Medulla oblongata (tissue), 1 donor: Measurements from ENCODE around the gene TENT5A.
"Not testable (repeated sequence)": the region's sequence is repeated elsewhere in the genome, so short reads cannot be mapped to it uniquely, and the experiment has no call there.

ENCODE experiments used
- DNase-seq: peaks from one replicate; pipeline ENCODE4 v3.0.0-alpha.2; 2015; ENCODE audit errors: extremely low spot score

The TENT5A gene

GRCh38 chr6:81752084-81752920, at the start of gene TENT5A:
TENT5A (minus strand) TSS chr6:81752681; CDS start chr6:81752141, 540 bp downstream.
- DNase-seq = peak; percentile 90

DNA sequence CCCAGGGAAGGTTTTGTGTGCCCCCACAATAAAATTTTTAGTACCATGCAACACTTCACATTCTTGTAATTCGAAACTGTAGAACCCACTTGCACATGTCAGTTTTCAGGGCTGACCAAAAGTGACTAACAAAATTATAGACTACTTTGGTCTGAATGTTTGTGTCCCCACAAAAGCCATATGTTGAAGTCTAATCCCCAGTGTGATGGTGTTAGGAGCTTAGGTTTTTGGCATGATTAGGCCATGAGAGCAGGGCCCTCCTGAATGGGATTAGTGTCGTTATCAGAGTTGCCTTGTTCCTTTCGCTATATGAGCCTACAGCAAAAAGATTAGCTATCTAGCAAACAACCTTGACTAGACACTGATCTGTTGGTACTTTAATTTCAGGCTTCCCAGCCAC, 49.0 kb upstream of the TENT5A start:
- DNase-seq = no peak

- no peak for DNase-seq
Measured at GRCh38 chr6:81800666-81801065, 48.2 kb upstream of the TENT5A start.

DNA sequence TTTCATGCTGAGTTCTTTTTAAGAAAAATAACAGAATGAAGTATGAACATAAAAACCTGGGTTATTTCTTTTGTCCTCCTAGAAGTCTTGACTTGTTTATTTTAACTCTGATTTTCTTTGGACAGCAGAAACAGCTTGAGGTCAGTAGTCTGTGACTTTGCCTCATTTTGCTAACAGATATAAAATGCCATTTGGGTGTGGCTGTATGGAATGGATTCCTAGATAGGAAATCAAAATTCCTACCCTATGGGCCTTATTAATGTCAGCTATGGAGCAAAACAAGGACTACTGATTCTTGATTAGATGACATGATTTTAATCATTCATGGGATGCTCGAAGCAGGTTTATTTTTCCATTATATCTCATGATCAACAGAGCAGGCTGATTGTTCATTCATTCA, 46.8 kb upstream of the TENT5A start:
- no peak for DNase-seq

DNA sequence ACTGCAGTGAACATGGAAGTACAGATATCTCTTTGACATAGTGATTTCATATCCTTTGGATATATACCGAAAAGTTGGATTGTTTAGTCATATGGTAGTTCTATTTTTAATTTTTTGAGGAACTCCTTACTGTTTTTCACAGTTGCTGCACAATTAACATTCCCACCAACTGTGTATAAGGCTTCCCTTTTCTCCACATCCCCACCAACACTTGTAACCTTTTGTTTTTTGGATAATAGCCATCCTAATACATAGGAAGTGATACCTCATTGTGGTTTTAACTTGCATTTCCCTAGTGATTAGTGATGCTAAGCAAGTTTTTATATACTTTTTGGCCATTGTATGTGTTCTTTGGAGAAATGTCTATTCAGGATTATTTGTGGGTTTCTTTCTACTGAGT, 45.1 kb upstream of the TENT5A start:
- no peak for DNase-seq

DNA sequence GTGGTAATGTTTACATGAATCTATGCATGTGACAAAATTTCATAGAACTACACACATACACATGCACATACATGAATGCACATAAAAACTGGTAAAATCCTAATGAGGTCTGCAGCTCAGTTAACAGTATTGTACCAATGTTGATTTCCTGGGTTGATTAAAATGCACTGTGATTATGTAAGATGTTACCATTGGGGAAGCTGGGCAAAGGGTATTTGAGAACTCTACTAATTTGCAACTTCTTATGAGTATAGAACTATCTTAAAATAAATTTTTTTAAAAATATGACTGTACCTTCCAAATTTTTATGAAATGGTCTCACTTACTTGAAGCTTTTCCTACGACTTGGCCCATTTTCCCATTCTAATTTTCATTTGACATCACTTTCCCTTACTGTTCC, 43.4 kb upstream of the TENT5A start:
- DNase-seq = no peak

DNA sequence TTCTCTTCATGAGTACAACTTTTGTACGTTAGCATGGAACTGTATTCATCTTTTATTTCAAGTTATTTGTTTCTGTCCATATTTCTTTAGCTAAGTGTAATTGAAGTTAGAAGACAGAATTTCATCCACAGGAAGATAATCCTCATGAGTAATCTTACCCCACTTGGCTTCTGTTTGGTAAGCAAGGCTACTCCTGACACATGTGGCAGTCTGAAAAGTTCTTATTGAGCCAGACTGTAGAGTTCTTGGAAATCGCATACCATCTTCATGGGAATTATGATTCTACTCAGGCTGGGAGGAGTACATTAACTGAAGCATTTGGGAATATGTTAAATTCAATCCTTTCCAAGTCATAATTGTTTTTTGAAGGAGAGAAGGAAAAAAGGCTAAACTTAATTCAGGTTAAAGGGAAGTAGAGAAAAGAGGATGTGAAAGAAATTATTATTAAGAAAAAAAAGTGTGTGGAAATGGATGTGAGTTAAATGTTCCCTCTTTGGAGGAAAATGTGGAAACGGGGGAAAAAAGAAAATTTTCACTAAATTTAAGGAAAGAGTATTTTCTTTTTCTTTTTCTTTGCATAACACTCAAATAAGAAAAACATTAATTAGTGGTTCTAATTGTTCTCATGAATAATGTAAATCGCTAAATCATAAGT, 41.5 kb upstream of the TENT5A start:
- no peak for DNase-seq

DNA sequence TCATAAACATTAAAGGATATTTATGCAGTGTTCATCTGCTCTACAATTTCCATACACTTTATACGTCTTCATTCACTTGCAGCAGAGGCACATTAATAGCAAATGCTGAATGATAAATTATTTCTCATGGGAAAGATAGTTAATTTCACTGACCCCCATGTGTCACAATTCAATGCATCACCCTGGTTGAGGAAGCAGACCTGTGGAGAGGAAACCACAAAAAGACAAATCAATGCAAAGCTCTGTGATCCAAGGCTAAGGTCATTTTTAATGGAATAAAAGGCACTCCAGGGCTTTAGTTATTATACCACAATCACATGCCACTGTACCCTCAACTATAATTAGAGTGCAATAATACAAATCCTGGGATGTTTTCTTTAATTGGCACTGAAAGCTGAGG, 40.3 kb upstream of the TENT5A start:
- DNase-seq = no peak

GRCh38 chr6:81791756-81792155, 39.3 kb upstream of the TENT5A start:
- no peak for DNase-seq

- no peak for DNase-seq
Measured at GRCh38 chr6:81790034-81790433, 37.6 kb upstream of the TENT5A start.

DNA sequence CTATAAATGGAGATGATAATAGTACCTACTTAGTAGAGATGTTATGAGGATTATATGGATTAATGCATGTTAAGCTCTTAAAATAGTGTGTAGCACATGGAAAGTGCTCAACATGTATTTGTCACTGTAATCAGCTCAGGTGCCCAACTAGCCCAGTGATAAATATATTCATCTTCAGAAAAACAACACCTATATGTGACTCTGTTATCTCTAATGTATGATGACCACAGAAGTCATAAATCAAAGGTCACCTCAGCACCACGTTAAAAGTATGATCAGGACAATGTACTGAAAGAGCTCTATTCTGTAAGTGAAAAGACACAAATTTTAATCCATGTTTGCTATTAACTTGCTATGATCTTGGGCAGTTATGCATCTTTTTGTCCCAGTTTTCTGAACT, 36.8 kb upstream of the TENT5A start:
- DNase-seq = no peak

- no peak for DNase-seq
Measured at GRCh38 chr6:81788748-81789147, 36.3 kb upstream of the TENT5A start.

GRCh38 chr6:81787313-81788068, 35.0 kb upstream of the TENT5A start:
- no peak for DNase-seq

DNA sequence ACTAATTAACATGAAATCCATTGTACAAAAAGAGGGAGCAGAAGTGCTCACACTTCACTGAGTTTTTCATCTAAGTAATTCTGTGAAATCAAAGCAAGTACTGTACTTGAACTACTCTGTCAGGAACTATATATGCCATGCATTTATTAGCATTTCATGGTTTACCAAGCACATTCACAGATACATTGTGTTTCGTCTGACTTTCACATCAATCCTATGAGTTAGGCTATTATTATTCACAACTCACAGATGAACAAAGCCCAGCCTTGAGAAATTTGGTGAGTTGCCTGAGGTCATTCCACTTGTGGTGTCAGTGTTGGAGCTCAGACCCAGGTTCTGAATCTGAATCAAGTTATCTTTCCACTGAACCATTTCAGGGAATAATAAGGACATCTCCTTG, 33.7 kb upstream of the TENT5A start:
- no peak for DNase-seq

GRCh38 chr6:81785377-81785776, 32.9 kb upstream of the TENT5A start:
- DNase-seq = no peak

DNA sequence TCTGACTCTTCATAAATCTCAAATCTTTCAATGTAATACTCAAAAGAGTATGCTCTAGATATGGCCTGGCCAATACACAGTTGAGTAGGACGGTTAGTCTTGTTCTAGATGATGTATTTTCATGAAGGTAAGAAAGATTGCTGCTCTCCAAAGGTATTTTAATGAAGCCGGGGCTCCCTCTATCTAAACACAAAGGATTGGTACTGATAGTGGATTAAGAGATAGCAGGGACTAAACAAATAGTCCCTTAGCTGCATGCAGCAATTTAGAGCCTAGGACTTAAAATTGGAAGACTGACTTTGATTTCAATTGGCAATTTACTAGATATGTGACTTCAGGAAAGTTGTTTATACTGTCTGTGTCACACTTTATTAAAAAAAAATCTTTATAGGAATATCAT, 31.4 kb upstream of the TENT5A start:
- DNase-seq = no peak

- DNase-seq = no peak
Measured at GRCh38 chr6:81781624-81782023, 29.1 kb upstream of the TENT5A start.

DNA sequence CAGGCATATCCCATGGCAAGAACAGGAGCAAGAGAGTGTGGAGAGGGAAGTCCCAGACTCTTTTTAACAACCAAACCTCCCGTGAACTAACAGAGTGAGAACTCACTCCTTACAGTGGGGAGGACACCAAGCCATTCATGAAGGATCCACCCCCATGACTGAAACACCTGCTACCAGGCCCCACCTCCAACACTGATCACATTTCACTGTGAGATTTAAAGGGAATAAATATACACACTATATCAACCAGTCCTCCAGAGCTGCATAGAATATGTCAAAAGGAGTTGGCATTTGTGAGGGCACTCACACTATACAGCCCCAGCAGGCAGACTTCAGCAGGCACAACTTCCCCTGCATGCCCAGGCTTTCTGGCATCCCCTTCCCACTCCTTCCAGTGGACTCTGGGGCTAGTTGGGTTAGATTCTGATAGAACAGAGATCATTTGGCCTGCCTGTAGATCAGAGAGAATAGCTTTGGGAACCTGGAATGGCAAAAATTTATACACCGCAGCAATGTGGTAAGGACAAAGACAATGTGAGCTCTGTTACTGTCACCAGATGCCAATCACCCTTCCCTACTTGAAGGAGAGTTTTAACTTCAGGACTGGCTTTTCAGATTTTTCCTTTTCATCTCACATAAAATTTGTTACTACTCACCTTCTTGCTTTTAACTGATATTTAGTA, 25.2 kb upstream of the TENT5A start:
- no peak for DNase-seq

- not testable (repeated sequence) for DNase-seq
Measured at GRCh38 chr6:81776219-81776618, 23.7 kb upstream of the TENT5A start.

- DNase-seq = no peak
Measured at GRCh38 chr6:81774542-81774941, 22.1 kb upstream of the TENT5A start.

GRCh38 chr6:81773887-81774286, 21.4 kb upstream of the TENT5A start:
- DNase-seq = no peak

- no peak for DNase-seq
Measured at GRCh38 chr6:81772741-81773140, 20.3 kb upstream of the TENT5A start.
